ENCODE measurements around the gene CLIC6.

Gene CLIC6

GRCh38 chr21:34754690-34755647, 86.2 kb downstream of the CLIC6 start:
- Histone ChIP-seq H3K9me3 (no peaks in the 10 kb centered on the region), H3K36me3 (no peaks in the 10 kb centered on the region), H3K27me3 (peaks cover 14% of the 10 kb centered on the region), H3K4me3 (ENCODE audit: low read depth in 1 of 2, low read length in 1 of 2) (no peak overlapping the region), H3K4me1 (ENCODE audit: control insufficient read depth in 1 of 2, insufficient read depth in 1 of 2, low read depth in 1 of 2, low read length in 1 of 2) (peaks cover 0 to 3% of the 10 kb centered on the region in 2 experiments), H3K27ac (no peak overlapping the region)
- TF ChIP-seq CTCF (IDR thresholded peaks at IDR 0.05) = no peak

GRCh38 chr21:34761758-34762330, 93.0 kb downstream of the CLIC6 start:
- Histone ChIP-seq H3K36me3 (no peaks in the 10 kb centered on the region), H3K9me3 (no peaks in the 10 kb centered on the region), H3K27me3 (no peaks in the 10 kb centered on the region), H3K4me3 (ENCODE audit: low read depth in 1 of 2, low read length in 1 of 2) (no peak overlapping the region), H3K4me1 (ENCODE audit: control insufficient read depth in 1 of 2, insufficient read depth in 1 of 2, low read depth in 1 of 2, low read length in 1 of 2) (no peaks in the 10 kb centered on the region), H3K27ac (no peak overlapping the region)
- no peak for TF ChIP-seq CTCF (IDR thresholded peaks at IDR 0.05)

- Histone ChIP-seq H3K36me3 (no peaks in the 10 kb centered on the region), H3K27ac (no peak overlapping the region), H3K9me3 (no peaks in the 10 kb centered on the region), H3K4me3 (ENCODE audit: low read depth in 1 of 2, low read length in 1 of 2) (no peak overlapping the region), H3K27me3 (peaks cover under 1% of the 10 kb centered on the region), H3K4me1 (ENCODE audit: control insufficient read depth in 1 of 2, insufficient read depth in 1 of 2, low read depth in 1 of 2, low read length in 1 of 2) (no peaks in the 10 kb centered on the region)
- no peak for TF ChIP-seq CTCF (IDR thresholded peaks at IDR 0.05)
Measured at GRCh38 chr21:34762786-34763185, 94.0 kb downstream of the CLIC6 start.

- H3K9me3 ChIP-seq = no peaks in the 10 kb centered on the region
- no peaks in the 10 kb centered on the region for H3K36me3 ChIP-seq
- no peak overlapping the region for H3K27ac ChIP-seq
- no peaks in the 10 kb centered on the region for H3K4me1 ChIP-seq (ENCODE audit: control insufficient read depth in 1 of 2, insufficient read depth in 1 of 2, low read depth in 1 of 2, low read length in 1 of 2)
- TF ChIP-seq CTCF (IDR thresholded peaks at IDR 0.05) = no peak
- H3K4me3 ChIP-seq (ENCODE audit: low read depth in 1 of 2, low read length in 1 of 2) = no peak overlapping the region
- peaks cover 9% of the 10 kb centered on the region for H3K27me3 ChIP-seq
Measured at GRCh38 chr21:34764715-34765284, 96.0 kb downstream of the CLIC6 start.

GRCh38 chr21:34765619-34766018, 96.8 kb downstream of the CLIC6 start:
- Histone ChIP-seq H3K27me3 (peaks cover 14% of the 10 kb centered on the region), H3K4me3 (ENCODE audit: low read depth in 1 of 2, low read length in 1 of 2) (no peak overlapping the region), H3K4me1 (ENCODE audit: control insufficient read depth in 1 of 2, insufficient read depth in 1 of 2, low read depth in 1 of 2, low read length in 1 of 2) (no peaks in the 10 kb centered on the region), H3K27ac (no peak overlapping the region), H3K36me3 (no peaks in the 10 kb centered on the region), H3K9me3 (no peaks in the 10 kb centered on the region)
- TF ChIP-seq CTCF (IDR thresholded peaks at IDR 0.05) = no peak
